HEK293 (cell line): ENCODE data around the gene ZFP36.
A peak's percentile ranks its signal among the peaks of the same experiment; 100 is the strongest.

ENCODE experiments used
- BCL11B ChIP-seq: fragments of 450-650 bp; formaldehyde crosslinking; IDR thresholded peaks from 2 replicates; pipeline ENCODE4 v1.5.1; 2016; ENCODE audit warnings: low read depth, missing biosample characterization, missing genetic modification characterization
- FEZF1 ChIP-seq: fragments of 450-650 bp; formaldehyde crosslinking; IDR thresholded peaks from 2 replicates; pipeline ENCODE4 v1.5.1; 2016; ENCODE audit warnings: missing biosample characterization, missing genetic modification characterization
- GLIS1 ChIP-seq: fragments of 450-650 bp; formaldehyde crosslinking; IDR thresholded peaks from 2 replicates; pipeline ENCODE4 v1.5.1; 2016; ENCODE audit warnings: missing biosample characterization, missing genetic modification characterization
- IKZF3 ChIP-seq: fragments of 450-650 bp; IDR thresholded peaks from 2 replicates; pipeline ENCODE4 v1.5.0; 2018; ENCODE audit warnings: missing biosample characterization, mild to moderate bottlenecking, missing genetic modification characterization, moderate library complexity
- MYNN ChIP-seq: fragments of 450-650 bp; formaldehyde crosslinking; IDR thresholded peaks from 2 replicates; pipeline ENCODE4 v1.5.1; 2016; ENCODE audit warnings: missing biosample characterization, missing genetic modification characterization, borderline replicate concordance
- SALL2 ChIP-seq: fragments of 450-650 bp; formaldehyde crosslinking; IDR thresholded peaks from 2 replicates; pipeline ENCODE4 v1.5.0; 2017; ENCODE audit warnings: missing biosample characterization, mild to moderate bottlenecking, missing genetic modification characterization, borderline replicate concordance
- SP2 ChIP-seq: fragments of 450-650 bp; formaldehyde crosslinking; IDR thresholded peaks from 2 replicates; pipeline ENCODE4 v1.5.1; 2016; ENCODE audit warnings: missing biosample characterization, missing genetic modification characterization
- WT1 ChIP-seq: fragments of 450-650 bp; formaldehyde crosslinking; IDR thresholded peaks from 2 replicates; pipeline ENCODE4 v1.5.1; 2016; ENCODE audit warnings: missing biosample characterization, missing genetic modification characterization
- ZBTB8A ChIP-seq: fragments of 450-650 bp; formaldehyde crosslinking; IDR thresholded peaks from 2 replicates; pipeline ENCODE4 v1.5.1; 2016; ENCODE audit warnings: missing biosample characterization, missing genetic modification characterization
- ZFHX2 ChIP-seq: fragments of 450-650 bp; formaldehyde crosslinking; conservative IDR thresholded peaks from 2 replicates; pipeline ENCODE4 v1.5.1; 2016; ENCODE audit warnings: missing biosample characterization, missing genetic modification characterization
- ZFP37 ChIP-seq: fragments of 450-650 bp; formaldehyde crosslinking; IDR thresholded peaks from 2 replicates; pipeline ENCODE4 v1.5.1; 2016; ENCODE audit warnings: missing biosample characterization, missing genetic modification characterization
- ZNF114 ChIP-seq: fragments of 450-650 bp; formaldehyde crosslinking; IDR thresholded peaks from 2 replicates; pipeline ENCODE4 v1.5.0; 2017; ENCODE audit warnings: missing biosample characterization, missing genetic modification characterization
- ZNF133 ChIP-seq: fragments of 450-650 bp; formaldehyde crosslinking; IDR thresholded peaks from 2 replicates; pipeline ENCODE4 v1.5.1; 2016; ENCODE audit warnings: missing biosample characterization, missing genetic modification characterization
- ZNF138 ChIP-seq: fragments of 450-650 bp; formaldehyde crosslinking; IDR thresholded peaks from 2 replicates; pipeline ENCODE4 v1.5.1; 2016; ENCODE audit warnings: missing biosample characterization, missing genetic modification characterization, borderline replicate concordance
- ZNF174 ChIP-seq: fragments of 450-650 bp; formaldehyde crosslinking; IDR thresholded peaks from 2 replicates; pipeline ENCODE4 v1.5.0; 2017; ENCODE audit warnings: missing biosample characterization, mild to moderate bottlenecking, missing genetic modification characterization
- ZNF404 ChIP-seq: fragments of 450-650 bp; formaldehyde crosslinking; IDR thresholded peaks from 2 replicates; pipeline ENCODE4 v1.5.1; 2017; ENCODE audit warnings: missing biosample characterization, missing genetic modification characterization
- ZNF426 ChIP-seq: fragments of 450-650 bp; formaldehyde crosslinking; IDR thresholded peaks from 2 replicates; pipeline ENCODE4 v1.5.1; 2017; ENCODE audit warnings: missing biosample characterization, missing genetic modification characterization, mild to moderate bottlenecking, inconsistent platforms, moderate library complexity
- ZNF530 ChIP-seq: fragments of 450-650 bp; formaldehyde crosslinking; IDR thresholded peaks from 2 replicates; pipeline ENCODE4 v1.5.1; 2016; ENCODE audit warnings: low read depth, missing biosample characterization, missing genetic modification characterization
- ZNF600 ChIP-seq: fragments of 450-650 bp; formaldehyde crosslinking; IDR thresholded peaks from 2 replicates; pipeline ENCODE4 v1.5.1; 2016; ENCODE audit warnings: missing biosample characterization, missing genetic modification characterization
- ZNF626 ChIP-seq: fragments of 450-650 bp; sonication (Bioruptor Pico); formaldehyde crosslinking; IDR thresholded peaks from 2 replicates; pipeline ENCODE4 v1.5.1; 2018; ENCODE audit warnings: missing biosample characterization, missing genetic modification characterization, inconsistent platforms
- ZNF629 ChIP-seq: fragments of 450-650 bp; formaldehyde crosslinking; IDR thresholded peaks from 2 replicates; pipeline ENCODE4 v1.5.1; 2017; ENCODE audit warnings: missing biosample characterization, missing genetic modification characterization
- ZNF837 ChIP-seq: fragments of 450-650 bp; formaldehyde crosslinking; IDR thresholded peaks from 2 replicates; pipeline ENCODE4 v1.5.1; 2016; ENCODE audit warnings: missing biosample characterization, missing genetic modification characterization
- TF ChIP-seq, protein P1 (sequence below): fragments of 450-650 bp; formaldehyde crosslinking; conservative IDR thresholded peaks from 2 replicates; pipeline ENCODE4 v1.5.1; 2016; ENCODE audit warnings: low read depth, missing biosample characterization, missing genetic modification characterization
- TF ChIP-seq, protein P2 (sequence below): fragments of 450-650 bp; formaldehyde crosslinking; IDR thresholded peaks from 2 replicates; pipeline ENCODE4 v1.5.1; 2016; ENCODE audit warnings: missing biosample characterization, missing genetic modification characterization
- TF ChIP-seq, protein P3 (sequence below): fragments of 450-650 bp; formaldehyde crosslinking; IDR thresholded peaks from 2 replicates; pipeline ENCODE4 v1.5.1; 2017; ENCODE audit warnings: missing biosample characterization, mild to moderate bottlenecking, missing genetic modification characterization, moderate library complexity
- TF ChIP-seq, protein P4 (sequence below): fragments of 450-650 bp; formaldehyde crosslinking; IDR thresholded peaks from 2 replicates; pipeline ENCODE4 v1.5.1; 2017; ENCODE audit warnings: missing biosample characterization, missing genetic modification characterization
- TF ChIP-seq, protein P5 (sequence below): fragments of 450-650 bp; formaldehyde crosslinking; IDR thresholded peaks from 2 replicates; pipeline ENCODE4 v1.5.1; 2016; ENCODE audit warnings: missing biosample characterization, missing genetic modification characterization

The ZFP36 gene

DNA sequence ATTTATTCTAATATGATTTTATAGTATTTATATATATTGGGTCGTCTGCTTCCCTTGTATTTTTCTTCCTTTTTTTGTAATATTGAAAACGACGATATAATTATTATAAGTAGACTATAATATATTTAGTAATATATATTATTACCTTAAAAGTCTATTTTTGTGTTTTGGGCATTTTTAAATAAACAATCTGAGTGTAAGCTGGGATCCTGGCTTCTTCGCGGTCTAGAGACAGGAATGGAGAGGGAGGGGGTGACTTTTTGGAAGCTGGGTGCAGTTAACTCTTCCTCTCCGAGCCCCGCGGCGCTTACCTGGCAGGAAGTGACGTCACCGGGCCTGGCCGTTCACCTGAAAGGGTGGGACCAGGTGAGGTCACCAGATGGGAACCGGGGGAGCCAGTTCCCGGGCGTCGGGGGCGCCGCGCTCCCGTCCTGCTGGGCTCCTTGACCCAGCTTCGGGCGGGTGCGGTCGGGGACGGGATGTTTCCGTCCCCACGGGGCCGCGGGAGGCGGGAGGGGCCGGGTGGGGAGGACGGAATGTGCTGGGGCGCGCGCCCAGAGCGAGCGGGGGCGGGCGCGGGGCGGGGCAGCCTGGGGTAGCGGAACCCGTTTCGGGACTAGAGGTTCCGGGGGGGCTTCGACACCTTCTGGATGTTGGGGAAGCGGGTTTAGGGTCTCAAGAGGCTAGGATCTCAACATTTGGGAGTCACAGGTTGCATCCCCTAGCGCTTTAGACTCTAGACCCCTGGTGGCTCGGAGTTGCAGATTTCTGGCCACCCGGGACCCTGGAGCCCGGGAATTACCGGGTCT is 2.8 kb downstream of the ZFP36 start (continued):
- TF ChIP-seq, protein P1, sequence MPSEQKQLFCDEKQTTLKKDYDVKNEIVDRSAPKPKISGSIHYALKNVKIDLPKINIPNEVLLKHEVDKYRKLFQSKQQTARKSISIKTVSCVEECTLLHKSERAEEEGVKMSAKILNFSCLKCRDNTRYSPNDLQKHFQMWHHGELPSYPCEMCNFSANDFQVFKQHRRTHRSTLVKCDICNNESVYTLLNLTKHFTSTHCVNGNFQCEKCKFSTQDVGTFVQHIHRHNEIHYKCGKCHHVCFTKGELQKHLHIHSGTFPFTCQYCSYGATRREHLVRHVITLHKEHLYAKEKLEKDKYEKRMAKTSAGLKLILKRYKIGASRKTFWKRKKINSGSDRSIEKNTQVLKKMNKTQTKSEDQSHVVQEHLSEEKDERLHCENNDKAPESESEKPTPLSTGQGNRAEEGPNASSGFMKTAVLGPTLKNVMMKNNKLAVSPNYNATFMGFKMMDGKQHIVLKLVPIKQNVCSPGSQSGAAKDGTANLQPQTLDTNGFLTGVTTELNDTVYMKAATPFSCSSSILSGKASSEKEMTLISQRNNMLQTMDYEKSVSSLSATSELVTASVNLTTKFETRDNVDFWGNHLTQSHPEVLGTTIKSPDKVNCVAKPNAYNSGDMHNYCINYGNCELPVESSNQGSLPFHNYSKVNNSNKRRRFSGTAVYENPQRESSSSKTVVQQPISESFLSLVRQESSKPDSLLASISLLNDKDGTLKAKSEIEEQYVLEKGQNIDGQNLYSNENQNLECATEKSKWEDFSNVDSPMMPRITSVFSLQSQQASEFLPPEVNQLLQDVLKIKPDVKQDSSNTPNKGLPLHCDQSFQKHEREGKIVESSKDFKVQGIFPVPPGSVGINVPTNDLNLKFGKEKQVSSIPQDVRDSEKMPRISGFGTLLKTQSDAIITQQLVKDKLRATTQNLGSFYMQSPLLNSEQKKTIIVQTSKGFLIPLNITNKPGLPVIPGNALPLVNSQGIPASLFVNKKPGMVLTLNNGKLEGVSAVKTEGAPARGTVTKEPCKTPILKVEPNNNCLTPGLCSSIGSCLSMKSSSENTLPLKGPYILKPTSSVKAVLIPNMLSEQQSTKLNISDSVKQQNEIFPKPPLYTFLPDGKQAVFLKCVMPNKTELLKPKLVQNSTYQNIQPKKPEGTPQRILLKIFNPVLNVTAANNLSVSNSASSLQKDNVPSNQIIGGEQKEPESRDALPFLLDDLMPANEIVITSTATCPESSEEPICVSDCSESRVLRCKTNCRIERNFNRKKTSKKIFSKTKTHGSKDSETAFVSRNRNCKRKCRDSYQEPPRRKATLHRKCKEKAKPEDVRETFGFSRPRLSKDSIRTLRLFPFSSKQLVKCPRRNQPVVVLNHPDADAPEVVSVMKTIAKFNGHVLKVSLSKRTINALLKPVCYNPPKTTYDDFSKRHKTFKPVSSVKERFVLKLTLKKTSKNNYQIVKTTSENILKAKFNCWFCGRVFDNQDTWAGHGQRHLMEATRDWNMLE (tag by site-specific recombination), result no peak; the same call in 1 of the 2 replicates
- TF ChIP-seq, protein P2, sequence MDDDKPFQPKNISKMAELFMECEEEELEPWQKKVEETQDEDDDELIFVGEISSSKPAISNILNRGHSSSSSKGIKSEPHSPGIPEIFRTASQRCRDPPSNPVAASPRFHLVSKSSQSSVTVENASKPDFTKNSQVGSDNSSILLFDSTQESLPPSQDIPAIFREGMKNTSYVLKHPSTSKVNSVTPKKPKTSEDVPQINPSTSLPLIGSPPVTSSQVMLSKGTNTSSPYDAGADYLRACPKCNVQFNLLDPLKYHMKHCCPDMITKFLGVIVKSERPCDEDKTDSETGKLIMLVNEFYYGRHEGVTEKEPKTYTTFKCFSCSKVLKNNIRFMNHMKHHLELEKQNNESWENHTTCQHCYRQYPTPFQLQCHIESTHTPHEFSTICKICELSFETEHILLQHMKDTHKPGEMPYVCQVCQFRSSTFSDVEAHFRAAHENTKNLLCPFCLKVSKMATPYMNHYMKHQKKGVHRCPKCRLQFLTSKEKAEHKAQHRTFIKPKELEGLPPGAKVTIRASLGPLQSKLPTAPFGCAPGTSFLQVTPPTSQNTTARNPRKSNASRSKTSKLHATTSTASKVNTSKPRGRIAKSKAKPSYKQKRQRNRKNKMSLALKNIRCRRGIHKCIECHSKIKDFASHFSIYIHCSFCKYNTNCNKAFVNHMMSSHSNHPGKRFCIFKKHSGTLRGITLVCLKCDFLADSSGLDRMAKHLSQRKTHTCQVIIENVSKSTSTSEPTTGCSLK (tag by site-specific recombination), result no peak
- no peak for TF ChIP-seq ZNF174 (tag by site-specific recombination)
- TF ChIP-seq ZNF133, result no peak
- TF ChIP-seq ZNF600 (tag by site-specific recombination), result no peak
- no peak for TF ChIP-seq ZNF837 (tag by site-specific recombination)
- TF ChIP-seq ZNF404 (tag by site-specific recombination), result no peak
- TF ChIP-seq GLIS1 (tag by site-specific recombination), result peak; percentile 73
- TF ChIP-seq SP2 (tag by site-specific recombination), result peak; percentile 86
- TF ChIP-seq ZNF629 (tag by site-specific recombination), result peak; percentile 94
- TF ChIP-seq FEZF1 (tag by site-specific recombination), result no peak
- peak; percentile 96 for TF ChIP-seq ZFP37 (tag by site-specific recombination)
- no peak; the same call in 1 of the 2 replicates for TF ChIP-seq ZBTB8A (tag by site-specific recombination)
- TF ChIP-seq MYNN (tag by site-specific recombination), result no peak
- no peak for TF ChIP-seq SALL2 (tag by site-specific recombination)
- peak; percentile 65 for TF ChIP-seq WT1
- TF ChIP-seq ZNF426 (tag by site-specific recombination), result no peak
- TF ChIP-seq ZNF114 (tag by site-specific recombination), result no peak
- TF ChIP-seq, protein P3, sequence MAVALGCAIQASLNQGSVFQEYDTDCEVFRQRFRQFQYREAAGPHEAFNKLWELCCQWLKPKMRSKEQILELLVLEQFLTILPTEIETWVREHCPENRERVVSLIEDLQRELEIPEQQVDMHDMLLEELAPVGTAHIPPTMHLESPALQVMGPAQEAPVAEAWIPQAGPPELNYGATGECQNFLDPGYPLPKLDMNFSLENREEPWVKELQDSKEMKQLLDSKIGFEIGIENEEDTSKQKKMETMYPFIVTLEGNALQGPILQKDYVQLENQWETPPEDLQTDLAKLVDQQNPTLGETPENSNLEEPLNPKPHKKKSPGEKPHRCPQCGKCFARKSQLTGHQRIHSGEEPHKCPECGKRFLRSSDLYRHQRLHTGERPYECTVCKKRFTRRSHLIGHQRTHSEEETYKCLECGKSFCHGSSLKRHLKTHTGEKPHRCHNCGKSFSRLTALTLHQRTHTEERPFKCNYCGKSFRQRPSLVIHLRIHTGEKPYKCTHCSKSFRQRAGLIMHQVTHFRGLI (tag by site-specific recombination), result no peak; the same call in 1 of the 2 replicates
- TF ChIP-seq, protein P4, sequence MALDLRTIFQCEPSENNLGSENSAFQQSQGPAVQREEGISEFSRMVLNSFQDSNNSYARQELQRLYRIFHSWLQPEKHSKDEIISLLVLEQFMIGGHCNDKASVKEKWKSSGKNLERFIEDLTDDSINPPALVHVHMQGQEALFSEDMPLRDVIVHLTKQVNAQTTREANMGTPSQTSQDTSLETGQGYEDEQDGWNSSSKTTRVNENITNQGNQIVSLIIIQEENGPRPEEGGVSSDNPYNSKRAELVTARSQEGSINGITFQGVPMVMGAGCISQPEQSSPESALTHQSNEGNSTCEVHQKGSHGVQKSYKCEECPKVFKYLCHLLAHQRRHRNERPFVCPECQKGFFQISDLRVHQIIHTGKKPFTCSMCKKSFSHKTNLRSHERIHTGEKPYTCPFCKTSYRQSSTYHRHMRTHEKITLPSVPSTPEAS, result 0 out of 2 replicates have a peak, but pooled peaks have one; percentile 43
- peak; percentile 66 for TF ChIP-seq ZFHX2 (tag by site-specific recombination)
- no peak for TF ChIP-seq ZNF530 (tag by site-specific recombination)
- no peak for TF ChIP-seq ZNF626 (tag by site-specific recombination)
- no peak; the same call in 1 of the 2 replicates for TF ChIP-seq BCL11B
- TF ChIP-seq, protein P5, sequence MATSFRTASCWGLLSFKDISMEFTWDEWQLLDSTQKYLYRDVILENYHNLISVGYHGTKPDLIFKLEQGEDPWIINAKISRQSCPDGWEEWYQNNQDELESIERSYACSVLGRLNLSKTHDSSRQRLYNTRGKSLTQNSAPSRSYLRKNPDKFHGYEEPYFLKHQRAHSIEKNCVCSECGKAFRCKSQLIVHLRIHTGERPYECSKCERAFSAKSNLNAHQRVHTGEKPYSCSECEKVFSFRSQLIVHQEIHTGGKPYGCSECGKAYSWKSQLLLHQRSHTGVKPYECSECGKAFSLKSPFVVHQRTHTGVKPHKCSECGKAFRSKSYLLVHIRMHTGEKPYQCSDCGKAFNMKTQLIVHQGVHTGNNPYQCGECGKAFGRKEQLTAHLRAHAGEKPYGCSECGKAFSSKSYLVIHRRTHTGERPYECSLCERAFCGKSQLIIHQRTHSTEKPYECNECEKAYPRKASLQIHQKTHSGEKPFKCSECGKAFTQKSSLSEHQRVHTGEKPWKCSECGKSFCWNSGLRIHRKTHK, result no peak
- TF ChIP-seq ZNF138 (tag by site-specific recombination), result no peak
- peak; percentile 62; the same call in 1 of the 2 replicates for TF ChIP-seq IKZF3 (tag by site-specific recombination)
